Stimulated activated CD8-positive, alpha-beta memory T cell treated with anti-CD3 and anti-CD28 coated beads, Interleukin-15, amount 100 ng/mL, for 4 hours (primary cell): ENCODE results near the gene PYROXD2.
A peak's percentile ranks its signal among the peaks of the same experiment; 100 is the strongest.

Experiments
- DNase-seq, 2 donors: peaks; one replicate each; pipeline ENCODE4 v3.0.0-alpha.2; 2020; ENCODE audit warnings: low read depth in 2 of 2

Gene PYROXD2

DNA sequence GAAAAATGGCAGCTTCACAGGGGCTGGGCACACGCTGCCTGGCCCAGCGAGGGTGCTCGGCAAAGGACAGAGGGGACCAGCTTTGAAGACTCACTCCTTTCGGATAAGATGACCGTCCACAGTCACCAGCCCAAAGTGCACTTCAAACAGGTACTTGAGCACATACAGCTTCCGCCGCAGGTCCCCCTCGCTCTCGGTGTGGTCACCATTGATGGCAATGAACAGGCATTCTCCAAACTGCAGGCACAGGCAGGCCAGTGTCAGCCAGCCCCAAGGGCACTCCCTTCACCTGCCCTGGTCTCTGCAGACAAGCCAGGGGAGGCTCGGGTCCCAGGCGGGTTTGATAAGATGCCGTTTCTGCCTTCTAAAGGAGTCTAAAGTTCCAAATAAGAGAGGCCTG, 20.2 kb upstream of the PYROXD2 start:
- no peak for DNase-seq

DNA sequence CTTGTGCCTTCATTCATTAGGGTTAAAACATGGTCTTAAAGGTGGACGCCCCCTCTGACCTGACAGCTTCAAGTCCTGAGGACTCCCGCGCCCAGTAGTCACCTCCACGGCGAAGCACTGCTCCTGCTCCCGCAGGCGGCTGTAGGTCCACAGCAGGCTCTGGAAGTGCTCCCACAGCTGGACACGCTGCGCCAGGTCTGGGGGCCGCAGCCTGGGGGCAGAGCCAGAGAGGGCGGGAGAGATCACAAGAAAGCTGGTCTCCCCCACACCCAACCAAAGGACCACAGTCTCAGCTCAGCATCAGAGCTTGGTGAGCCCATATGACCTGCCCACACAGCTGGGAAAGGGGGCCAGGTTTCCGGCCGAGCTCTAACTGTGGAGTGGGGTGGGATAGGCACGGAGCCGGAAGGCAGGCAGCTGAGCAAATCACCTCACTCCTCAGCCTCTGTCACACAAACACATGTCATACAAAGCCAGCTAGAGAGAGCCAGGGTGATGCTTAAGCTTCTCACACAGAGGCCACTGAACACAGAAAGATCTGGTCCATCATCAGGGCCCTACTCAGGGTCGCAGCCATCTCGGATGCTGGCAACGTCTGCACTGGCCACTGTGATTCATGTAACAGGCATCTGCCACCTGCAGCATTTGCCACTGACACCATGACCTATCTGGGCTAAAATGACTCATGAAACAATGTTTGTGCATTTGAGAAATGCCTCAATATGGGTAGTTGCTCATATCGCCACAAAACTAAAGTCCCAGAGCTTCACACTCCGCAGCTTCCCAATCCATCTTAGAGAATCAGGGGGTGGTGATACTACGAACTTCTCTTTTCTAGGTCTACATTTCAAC, 19.1 kb upstream of the PYROXD2 start:
- no peak for DNase-seq

DNA sequence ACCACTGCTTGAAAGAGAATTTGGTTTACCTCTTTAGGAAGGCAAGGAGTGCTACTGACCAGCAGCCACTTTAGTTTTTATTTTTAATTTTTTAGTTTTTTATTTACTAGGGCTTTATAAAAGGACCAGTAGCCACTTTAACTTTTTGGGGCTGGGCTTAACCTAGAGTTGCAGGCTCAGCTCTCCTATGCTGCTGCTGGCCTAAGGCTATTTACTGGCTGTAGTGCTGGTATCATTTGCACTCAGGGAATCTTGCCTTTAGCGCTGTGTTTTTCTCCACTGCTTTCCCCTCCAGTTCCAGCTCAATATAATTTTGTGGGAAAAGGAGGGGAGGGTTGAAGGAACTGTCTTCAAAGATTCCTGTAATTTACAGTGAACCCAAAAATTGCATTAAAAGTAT, 18.4 kb upstream of the PYROXD2 start:
- no peak for DNase-seq

DNA sequence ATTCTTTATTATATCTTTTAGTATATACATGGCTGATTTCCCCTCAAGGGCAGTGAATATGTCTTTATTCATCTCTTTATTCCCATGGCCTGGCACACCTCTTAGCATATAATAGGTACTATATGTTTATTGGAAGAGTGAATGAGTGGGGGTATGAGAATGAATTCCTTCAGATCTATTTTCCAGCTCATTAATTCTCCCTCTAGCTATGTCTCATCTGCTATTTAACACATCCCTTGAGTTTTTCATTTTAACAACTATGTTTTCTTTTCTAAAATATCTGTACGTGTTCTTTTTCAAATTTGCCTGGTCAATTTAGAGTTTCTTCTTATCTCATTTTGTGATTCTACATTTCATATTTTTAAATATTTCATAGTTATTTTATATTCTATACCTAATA, 17.3 kb upstream of the PYROXD2 start:
- DNase-seq = no peak

DNA sequence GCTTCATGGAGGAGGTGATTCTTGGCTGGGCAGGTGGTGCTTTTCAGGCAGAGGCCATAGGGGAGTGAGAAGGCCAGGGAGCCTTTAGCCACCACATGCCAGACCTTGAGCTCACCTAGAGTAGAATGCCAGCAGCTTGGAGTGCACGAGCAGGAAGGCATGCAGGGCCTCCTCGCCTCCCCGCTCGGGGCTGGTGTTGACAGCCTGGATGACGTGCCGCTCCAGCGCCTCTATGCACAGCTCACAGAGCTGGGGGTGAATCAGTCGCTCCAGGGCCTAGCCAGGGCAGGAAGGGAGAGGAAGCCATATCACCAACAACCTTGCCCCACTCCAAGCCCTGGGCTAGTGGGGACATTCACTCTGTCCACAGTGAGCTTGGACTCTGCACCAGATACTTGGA, 16.0 kb upstream of the PYROXD2 start:
- DNase-seq = no peak

DNA sequence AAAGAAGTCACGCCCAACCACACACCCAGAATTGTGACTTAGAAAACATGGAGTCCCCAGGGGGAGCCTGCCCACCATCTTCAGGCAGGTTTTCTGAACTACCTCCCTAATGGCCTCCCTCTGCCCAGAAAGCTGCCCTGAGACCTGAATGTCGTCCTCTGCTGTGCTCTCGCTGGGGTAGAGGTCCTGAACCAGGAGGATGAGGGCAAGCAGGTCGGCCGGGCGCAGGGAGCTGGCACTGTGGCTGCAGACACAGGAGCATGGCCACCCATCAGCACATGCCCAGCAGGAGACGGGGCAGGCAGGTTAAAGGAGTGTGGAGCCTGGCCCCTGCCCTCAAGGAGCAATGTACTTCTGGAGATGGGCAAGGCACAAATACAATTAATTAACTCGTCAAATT, 15.4 kb upstream of the PYROXD2 start:
- DNase-seq = no peak

DNA sequence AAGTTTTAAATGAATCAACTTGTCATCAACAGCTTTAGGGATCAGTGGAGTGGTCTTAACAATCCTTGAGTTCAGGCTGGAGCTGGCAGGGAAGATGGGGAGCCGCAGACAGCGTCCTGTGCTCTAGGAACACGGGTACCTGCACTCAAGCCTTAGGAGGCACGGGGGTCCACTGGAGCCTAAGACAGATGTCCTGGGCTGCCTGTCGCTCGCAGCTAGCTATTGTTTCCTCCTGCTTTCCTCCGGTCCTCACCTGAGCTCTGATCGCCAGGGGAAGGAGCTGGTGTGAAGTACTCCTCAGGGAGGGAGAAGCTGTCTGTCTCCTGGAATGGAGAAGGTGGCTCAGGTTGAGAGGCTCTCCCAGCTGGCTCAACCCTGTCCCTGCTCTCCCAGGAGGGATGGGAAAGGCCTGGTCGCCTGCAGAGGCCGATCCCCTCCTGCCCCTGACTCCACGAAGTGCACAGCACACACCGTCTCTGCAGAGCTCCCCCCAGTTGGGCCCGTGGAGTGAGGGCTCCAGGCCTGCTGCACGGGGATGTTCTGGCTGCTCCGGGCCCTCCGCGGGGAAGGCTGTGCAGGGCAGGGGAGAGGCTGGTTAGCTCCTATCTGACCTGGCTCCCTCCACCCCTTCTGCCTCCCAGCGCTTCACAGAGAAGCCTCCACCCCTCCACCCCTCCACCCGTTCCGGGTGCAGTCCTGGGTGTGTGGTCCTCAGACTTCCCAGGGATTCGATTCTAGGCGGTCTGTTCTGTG, 14.5 kb upstream of the PYROXD2 start:
- DNase-seq = no peak

DNA sequence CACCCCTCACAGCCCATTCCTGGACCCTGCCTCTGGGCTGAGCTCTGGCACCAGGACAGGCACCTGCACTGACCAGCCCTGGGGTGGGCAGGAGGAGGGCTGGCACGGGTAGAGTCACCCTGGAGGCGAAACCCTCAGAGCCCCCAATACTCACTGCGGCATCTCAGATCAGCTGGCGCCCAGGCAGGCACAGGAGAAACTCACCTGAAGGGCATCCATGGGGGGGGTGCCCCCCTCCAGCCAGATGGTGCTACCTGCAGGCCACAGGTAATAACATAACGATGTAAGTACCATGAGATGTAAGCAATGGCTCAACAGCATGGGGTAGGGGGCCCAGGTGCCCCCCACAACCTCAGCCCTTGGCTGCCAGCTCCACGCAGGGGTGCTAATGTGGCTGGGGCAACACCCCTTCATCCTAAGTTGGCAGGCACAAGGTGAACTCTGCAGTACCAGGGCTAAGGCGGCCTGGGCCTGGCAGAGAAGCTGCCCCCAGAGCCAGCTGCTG, 12.1 kb upstream of the PYROXD2 start:
- DNase-seq = no peak

DNA sequence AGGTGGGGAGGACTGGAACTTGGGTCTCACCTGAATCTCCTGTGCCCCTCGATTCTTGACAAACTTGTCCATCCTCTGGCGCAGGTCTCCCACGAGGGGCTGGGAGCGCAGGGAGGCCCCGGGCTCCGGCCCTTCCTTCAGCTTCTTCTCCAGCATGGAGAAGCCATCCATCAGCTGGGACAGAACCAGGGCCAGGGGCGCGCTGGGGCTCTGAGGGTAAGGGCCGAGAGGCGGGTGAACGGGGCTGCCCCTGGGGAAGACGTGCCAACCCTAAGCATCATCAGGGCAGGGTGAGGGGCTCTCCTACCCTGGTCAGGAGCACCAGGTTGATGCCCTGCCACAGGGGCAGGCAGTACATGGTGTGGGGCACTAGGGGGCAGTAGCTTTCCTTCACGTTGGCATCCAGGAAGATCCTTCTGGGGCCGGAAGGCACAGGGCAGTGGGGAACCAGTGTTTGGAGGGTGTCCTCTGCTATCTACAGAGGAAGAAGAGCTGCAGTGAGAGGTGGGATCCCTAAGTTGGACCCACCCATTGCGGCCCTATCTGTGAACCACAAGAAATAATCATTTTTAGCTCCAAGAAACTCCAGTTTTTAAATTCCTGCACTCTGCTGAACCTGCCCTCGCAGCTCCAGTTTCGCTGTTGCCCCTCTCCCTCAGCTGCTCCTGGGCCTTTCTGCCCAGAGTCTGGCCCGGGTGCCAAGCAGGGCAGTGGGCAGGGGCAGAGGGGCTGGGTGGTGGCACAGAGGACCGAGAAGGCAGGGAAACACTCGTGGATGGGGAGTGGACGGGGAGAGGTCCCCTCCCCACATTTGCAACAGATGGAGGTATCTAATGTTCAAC, 10.8 kb upstream of the PYROXD2 start:
- peak in 1 of 2 donors; percentile 14 for DNase-seq

DNA sequence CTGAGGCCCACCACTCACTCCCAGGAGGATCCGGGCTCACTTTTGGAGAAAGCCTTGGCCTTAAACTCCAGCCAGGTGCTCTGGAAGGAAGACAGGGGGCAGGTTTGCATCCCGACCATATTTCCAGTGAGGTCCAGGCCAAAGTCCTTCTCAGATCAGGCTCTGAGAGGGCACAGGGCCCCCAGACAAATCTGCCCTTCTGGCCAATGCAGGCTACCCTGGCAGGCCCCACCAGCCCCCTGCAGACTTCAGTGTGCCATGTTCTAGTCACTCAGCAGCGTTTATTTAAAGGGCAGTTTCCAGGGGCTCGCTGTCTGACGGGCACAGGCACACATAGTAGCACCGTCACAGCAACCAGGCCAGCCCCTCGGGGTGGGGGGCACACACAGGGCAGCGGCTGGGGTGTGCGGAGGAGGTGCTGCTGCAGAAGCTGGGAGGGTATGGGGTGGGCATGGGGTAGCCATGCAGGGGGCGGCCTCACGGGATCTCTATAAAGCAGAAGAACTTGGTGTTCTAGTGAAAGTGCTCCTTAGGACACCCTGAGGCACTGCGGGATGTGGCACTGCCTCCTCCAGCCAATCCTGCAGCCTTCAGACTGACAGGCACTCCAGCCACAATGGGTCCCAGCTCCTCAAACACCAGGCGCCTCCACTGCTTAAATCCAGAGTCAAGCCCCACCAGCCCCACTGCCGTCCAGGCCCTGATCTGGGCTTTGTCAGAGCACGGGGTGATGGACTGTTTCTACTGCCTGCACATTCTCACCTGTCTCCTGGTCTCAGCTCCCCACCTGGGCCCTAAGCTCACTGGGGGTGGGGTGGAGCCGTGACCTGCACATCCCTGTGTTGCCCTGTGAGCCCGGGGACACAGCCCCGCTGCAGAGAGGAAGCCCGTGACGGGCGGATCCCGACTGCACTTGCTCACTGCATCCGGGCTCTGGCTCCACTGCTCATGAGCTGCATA, 9.6 kb upstream of the PYROXD2 start:
- DNase-seq = no peak

DNA sequence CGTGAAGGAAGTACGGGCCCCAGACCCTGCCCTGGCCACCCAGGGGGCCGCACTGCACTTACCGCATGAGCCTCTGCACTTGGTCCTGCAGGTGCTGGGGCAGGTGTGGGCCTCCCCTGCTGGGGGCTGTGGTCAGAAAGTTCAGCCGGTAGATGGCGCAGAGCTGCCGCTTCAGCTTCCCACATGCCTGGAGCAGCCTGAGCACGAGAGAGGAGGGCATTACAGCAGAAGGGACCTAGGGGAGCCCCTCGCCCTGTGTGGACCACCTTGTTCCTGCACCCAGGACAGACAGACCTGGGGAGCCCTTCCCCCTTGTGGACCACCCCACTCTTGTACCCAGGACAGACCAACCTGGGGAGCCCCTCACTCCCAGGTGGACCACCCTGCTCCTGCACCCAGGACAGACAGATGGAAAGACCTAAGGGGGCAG, 8.7 kb upstream of the PYROXD2 start:
- DNase-seq = no peak

DNA sequence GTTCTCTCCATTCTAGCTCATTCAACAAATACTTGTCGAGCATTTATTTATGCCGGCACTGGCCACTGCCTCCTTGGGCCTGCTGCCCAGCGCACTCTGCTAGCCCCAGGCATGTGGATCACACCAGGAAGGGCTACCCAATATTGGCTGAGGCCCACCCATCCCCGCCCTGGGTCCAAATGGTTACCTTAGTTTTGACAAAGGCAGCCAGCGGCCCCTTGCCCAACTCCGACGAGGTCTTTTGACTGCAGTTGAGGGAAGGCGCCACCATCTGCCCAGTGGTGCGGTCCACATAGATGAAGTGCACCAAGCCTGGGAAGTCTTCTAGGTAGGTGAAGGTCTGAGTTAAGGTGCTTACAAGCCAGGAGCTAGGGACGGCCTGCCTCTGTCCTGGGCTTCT, 7.2 kb upstream of the PYROXD2 start:
- no peak for DNase-seq

DNA sequence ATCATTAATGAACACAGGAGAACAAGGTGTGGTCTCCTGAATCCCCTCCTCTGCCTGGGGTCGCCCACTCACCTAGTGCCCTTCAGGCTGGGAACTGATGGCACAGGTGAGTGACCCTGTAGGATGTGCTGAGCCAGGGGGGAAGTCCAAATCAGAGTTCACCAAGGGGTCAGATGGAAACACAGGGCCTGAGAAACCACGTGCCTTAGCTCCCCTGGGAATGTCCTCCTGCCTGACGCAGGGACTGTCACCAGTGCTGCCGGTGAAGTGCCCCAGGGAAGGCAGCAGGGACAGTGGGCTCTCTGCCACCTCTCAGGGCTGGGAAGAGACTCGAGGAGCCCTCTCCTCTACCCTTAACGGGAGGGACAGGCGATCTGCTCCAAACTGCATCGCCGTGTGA, 5.8 kb upstream of the PYROXD2 start:
- DNase-seq = no peak

DNA sequence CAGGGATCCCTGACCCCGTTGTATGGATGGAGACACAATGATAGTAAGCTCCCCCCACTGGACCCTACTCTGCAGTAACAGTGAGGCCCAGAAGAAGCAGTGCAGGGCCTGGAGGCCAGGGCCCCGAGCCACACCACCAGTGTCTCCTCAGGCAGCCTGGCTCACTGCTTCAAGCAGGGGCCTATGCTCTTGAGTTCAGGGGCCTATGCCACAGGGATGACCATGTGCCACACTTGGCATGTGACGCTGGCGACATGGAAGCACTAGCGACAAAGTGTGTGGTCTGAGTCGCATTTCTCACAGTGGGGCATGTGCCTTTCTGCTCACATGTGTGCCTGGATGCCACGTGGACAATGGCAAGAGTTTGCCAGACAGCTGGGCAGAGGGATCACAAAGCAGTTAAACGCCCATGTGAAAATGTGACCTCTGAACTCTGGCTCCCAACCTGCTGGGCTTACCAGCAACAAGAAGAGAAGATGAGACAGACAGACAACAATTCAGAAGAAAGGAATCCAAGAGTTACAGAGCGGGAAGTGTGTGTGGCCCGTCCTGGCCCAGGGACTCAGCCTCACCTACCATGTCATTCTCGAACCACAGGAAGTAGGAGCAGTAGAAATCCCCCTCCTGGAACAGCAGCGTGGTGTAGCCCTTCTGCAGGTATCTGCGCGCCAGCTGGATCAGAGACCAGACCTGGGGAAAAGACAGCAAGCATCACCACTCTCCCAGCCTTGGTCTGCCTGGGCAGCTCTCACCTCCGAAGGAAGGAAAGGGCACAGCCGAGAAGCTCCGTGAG, 4.7 kb upstream of the PYROXD2 start:
- no peak for DNase-seq

DNA sequence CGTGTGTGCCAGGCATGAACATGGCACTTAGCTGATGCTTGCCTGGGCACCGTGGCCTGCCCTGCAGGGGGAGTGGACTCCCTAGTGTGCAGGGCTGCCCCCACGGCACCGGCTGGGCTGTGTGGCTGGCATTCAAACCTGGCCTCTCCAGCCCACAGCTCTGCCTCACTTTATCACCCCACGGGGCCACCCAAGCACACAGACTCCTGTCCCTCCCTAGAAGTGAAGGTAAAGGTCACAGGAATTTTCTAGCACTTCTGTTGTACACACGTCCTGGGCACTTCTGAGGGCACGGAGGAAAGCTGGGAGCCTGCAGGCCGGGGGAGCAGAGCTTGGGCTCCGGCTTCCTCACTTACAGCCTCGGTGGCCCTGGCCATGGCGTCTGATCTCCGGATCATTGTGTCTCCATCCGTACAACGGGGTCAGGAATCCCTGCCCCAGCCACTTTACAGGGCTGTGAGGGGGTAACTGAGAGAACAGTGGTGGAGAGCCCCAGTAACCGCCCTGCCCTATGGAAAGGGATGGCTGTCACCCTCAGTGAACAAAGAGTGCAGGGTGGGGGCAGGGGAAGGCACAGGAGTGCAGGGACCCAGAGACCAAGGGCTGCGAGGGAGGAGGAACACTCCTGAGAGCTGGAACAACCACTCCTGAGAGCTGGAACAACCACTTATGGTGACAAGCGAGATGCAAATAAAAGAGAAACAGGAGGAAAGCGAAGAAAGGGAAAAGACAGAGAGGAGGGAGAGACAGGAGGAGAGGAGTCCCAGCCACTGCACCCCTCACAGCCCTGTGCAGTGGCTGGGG, 3.9 kb upstream of the PYROXD2 start:
- DNase-seq = no peak

DNA sequence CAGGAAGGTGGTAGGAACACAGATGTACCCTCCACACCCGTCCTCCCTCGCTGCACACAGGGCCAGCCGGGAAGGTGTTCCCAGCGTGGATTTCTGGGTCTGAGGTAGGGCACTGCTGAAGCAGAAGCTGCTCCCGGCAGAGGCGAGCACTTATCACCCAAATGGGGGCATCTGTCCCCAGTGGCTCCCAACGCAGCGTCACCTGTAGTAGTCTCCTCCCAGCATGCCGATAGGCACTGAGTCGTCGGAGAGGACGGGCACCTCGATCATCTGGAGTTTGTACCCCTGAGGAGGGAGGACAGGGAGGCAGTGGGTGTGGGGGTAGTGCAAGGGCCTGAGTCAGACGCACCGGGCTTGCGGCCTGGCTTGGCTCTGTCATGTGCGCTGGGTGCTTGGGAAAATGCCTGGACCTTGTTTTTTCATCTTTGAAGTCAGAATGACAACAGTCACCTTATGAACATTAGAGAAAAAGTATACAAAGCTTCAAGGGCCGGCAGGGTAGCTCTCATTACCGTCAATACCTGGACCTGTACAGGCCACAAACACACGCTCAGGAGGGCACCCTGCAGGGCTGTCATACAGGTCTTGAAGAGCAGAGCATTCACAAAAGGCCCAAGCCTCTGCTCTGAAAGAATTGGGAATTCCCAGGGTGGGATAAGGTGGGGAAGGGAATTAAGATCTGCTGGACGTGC, 3.1 kb upstream of the PYROXD2 start:
- no peak for DNase-seq

DNA sequence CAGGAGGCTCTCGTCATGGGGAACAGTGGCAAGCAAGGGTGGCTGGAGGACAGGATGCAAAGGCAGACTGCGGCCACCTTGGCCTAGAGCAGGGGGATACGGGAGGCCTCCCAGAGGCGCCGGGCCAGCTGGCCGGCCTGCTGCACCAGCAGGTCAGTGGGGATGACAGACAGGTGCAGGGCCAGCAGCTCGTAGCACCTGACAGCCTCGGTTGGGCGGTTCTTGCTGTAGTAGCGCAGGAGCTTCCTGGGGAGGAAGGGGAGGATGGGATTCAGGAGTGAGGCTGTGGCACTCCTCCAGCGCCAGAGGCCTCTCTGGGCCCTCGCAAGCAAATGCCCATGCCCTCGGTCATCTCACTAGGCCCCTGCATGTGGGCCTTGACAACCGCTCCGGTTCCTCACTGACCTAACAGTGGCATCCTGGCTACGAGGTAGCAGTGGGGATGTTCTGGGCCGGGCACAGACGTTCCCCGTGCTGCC, 2.5 kb upstream of the PYROXD2 start:
- no peak for DNase-seq

DNA sequence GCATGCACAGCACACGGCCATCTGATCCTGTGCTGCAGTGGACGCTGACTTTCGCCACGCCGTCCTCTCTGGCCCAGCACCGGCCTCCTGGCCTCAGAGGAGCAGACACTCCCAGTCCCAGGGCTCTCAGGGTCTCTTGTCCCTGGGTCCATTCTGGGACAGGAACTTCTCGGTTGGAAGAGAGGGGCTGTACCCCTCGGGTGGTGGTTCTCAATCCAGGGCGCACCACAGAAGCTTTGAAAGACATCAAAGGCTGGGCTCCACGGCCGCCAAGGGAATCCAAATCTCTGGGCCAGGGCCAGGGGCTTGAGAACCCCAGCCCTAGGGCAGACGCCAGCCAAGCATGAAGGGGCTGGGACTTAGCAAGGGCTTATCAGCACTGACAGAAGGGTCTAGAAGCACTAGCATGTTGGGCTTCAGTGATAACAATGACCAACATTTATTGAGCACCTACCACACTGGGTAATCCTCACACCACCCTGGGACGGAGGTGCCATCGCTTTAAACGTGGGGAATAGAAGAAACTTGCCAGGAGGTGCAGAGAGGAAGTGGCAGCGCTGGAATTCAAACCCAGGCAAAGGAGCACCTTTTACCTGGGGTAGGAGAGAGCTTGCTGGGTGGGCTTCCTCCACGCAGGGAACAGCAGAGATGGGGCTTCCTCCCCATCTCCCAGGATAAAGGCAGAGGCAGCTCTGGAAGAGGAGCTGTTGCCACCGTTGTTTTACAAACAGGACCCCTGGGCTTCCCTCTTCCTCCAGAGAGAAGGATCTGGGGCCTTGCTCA, 1.8 kb upstream of the PYROXD2 start:
- no peak for DNase-seq
